GM12892 (cell line): ENCODE data around the gene RUBCN.

Source experiments
- POLR2A ChIP-seq: IDR thresholded peaks from 2 replicates; pipeline ENCODE4 v1.6.1; 2011; ENCODE audit warnings: low read depth, low read length, control low read depth
- POLR2AphosphoS5 ChIP-seq: IDR thresholded peaks from 2 replicates; pipeline ENCODE4 v1.6.1; 2011; ENCODE audit warnings: low read depth, low read length, control low read depth
- TAF1 ChIP-seq: IDR thresholded peaks from 2 replicates; pipeline ENCODE4 v1.6.1; 2011; ENCODE audit warnings: low read depth, mild to moderate bottlenecking, control low read depth, low read length, borderline replicate concordance

GRCh38 chr3:197756704-197757103 is 20.0 kb upstream of the RUBCN start:
- TF ChIP-seq POLR2A (no peak), TAF1 (no peak), POLR2AphosphoS5 (no peak)
